ENCODE measurements around the gene LTF. TPM values are rescaled to one million over a fixed set of nuclear protein-coding genes. Genes with fewer than 3 reads are reported as not detected.

The LTF gene
- total and polyA plus RNA-seq, 4 donors: 0.36 to 14.7 (median 1.4) TPM

DNA sequence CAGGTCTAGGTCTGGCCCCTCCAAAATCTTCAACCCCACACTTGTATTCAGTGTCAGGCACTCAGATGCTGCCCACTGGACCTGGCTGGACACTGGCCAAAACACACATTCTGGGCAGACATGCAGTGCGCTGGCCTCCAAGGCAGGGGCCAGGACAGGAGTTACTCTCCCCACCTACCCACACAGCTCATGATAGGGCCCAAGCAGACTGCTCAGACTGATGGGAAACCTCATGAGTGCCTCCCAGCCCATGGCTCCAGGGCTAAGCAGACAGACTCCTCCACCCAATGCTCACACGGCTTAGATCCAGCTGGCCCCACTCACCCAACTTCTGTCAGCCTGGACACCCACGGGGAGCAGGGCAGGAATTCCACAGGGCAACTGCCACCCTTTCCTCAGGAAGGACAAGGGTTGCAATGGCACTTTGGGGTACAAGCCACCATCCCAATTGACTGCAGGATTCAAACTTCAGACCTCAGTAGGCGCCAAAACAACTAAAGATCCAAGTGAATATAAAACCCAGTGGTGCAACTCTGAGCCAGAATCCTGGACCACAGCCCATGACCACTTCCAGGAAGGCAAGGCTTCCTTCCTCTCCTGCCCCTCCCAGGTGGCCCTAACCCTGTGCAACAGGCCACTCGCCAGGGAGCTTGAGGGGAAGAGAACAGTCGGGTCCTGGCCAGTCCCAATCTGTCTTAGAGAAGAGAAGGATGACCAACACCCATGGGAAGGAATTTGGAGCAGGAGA lies 1.4 kb downstream of the LTF start:
- TF ChIP-seq HNF4G (IDR thresholded peaks at IDR 0.05) (no peak), JUND (IDR thresholded peaks at IDR 0.05) (no peak), YY1 (IDR thresholded peaks at IDR 0.05) (no peak), MAX (IDR thresholded peaks at IDR 0.05) (no peak), EGR1 (IDR thresholded peaks at IDR 0.05; ENCODE audit: low read depth in 2 of 2) (no peak), SP1 (IDR thresholded peaks at IDR 0.05) (no peak), RAD21 (IDR thresholded peaks at IDR 0.05) (no peak), GABPA (IDR thresholded peaks at IDR 0.05 in 1 of 2, conservative IDR thresholded peaks at IDR 0.05 in 1 of 2) (no peak), HNF4A (conservative IDR thresholded peaks at IDR 0.05) (no peak)
- TF ChIP-seq, protein P1, sequence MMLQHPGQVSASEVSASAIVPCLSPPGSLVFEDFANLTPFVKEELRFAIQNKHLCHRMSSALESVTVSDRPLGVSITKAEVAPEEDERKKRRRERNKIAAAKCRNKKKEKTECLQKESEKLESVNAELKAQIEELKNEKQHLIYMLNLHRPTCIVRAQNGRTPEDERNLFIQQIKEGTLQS (IDR thresholded peaks at IDR 0.05): no peak
- no peaks in the 10 kb centered on the region for H3K36me3 ChIP-seq (ENCODE audit: control insufficient read depth in 4 of 4, insufficient read depth in 3 of 4, low read depth in 1 of 4, low read length in 3 of 4)
- peak; percentile 28 for DNase-seq (ENCODE audit: low spot score)
- H3K27ac ChIP-seq (ENCODE audit: low read depth in 1 of 2, low read length in 2 of 2): no peak overlapping the region
- H3K9ac ChIP-seq (ENCODE audit: low read depth in 1 of 2, low read length in 2 of 2): no peak overlapping the region
- H3K4me3 ChIP-seq (ENCODE audit: low read depth in 1 of 3, low read length in 3 of 3): no peak overlapping the region
- no peaks in the 10 kb centered on the region for H3K9me3 ChIP-seq (ENCODE audit: control insufficient read depth in 4 of 4, low read length in 3 of 4)
- H3K4me1 ChIP-seq (ENCODE audit: control insufficient read depth in 4 of 4, insufficient read depth in 4 of 4, low read length in 3 of 4): no peaks in the 10 kb centered on the region
- H3K27me3 ChIP-seq (ENCODE audit: control insufficient read depth in 4 of 4, insufficient read depth in 4 of 4, low read length in 3 of 4): peaks cover 0 to 9% (median 0%) of the 10 kb centered on the region in 4 donors
- WGBS: 64% methylated on average over 6 of the region's 6 CpGs

- no peak overlapping the region for H3K27ac ChIP-seq (ENCODE audit: low read depth in 1 of 2, low read length in 2 of 2)
- no peak overlapping the region for H3K9ac ChIP-seq (ENCODE audit: low read depth in 1 of 2, low read length in 2 of 2)
- H3K4me1 ChIP-seq (ENCODE audit: control insufficient read depth in 4 of 4, insufficient read depth in 4 of 4, low read length in 3 of 4): no peaks in the 10 kb centered on the region
- H3K4me3 ChIP-seq (ENCODE audit: low read depth in 1 of 3, low read length in 3 of 3): no peak overlapping the region
- H3K36me3 ChIP-seq (ENCODE audit: control insufficient read depth in 4 of 4, insufficient read depth in 3 of 4, low read depth in 1 of 4, low read length in 3 of 4): no peaks in the 10 kb centered on the region
- H3K27me3 ChIP-seq (ENCODE audit: control insufficient read depth in 4 of 4, insufficient read depth in 4 of 4, low read length in 3 of 4): peaks cover 0 to 9% (median 0%) of the 10 kb centered on the region in 4 donors
- no peak for TF ChIP-seq JUND (IDR thresholded peaks at IDR 0.05)
- TF ChIP-seq YY1 (IDR thresholded peaks at IDR 0.05): no peak
- TF ChIP-seq, protein P1 (IDR thresholded peaks at IDR 0.05): no peak
- WGBS: 66% methylated on average over 3 of the region's 3 CpGs
- peak; percentile 16 for DNase-seq (ENCODE audit: low spot score)
- no peaks in the 10 kb centered on the region for H3K9me3 ChIP-seq (ENCODE audit: control insufficient read depth in 4 of 4, low read length in 3 of 4)
Measured at GRCh38 chr3:46462511-46462910, 2.2 kb downstream of the LTF start.

DNA sequence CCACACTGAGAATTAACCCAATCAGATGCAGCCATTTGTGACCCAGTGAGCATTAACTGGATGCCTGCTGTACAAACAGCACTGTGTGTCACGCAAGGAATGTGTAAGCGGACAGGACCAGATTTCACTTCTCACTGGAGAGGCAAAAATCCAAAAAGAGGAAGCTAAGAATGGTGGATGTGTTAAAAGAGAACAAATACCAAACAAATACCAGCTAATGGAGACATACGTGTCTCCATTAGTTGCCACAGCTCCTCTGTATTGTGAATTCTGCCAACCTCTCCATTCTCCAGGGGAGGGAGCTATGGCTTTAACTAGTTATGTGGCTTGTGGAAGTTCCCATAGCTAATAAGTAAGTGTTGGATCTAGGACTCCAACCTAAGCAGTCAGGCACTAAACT lies 2.6 kb downstream of the LTF start:
- Histone ChIP-seq H3K27me3 (ENCODE audit: control insufficient read depth in 4 of 4, insufficient read depth in 4 of 4, low read length in 3 of 4) (peaks cover 0 to 9% (median 0%) of the 10 kb centered on the region in 4 donors), H3K9me3 (ENCODE audit: control insufficient read depth in 4 of 4, low read length in 3 of 4) (no peaks in the 10 kb centered on the region), H3K9ac (ENCODE audit: low read depth in 1 of 2, low read length in 2 of 2) (no peak overlapping the region), H3K4me3 (ENCODE audit: low read depth in 1 of 3, low read length in 3 of 3) (no peak overlapping the region), H3K4me1 (ENCODE audit: control insufficient read depth in 4 of 4, insufficient read depth in 4 of 4, low read length in 3 of 4) (no peaks in the 10 kb centered on the region), H3K36me3 (ENCODE audit: control insufficient read depth in 4 of 4, insufficient read depth in 3 of 4, low read depth in 1 of 4, low read length in 3 of 4) (no peaks in the 10 kb centered on the region), H3K27ac (ENCODE audit: low read depth in 1 of 2, low read length in 2 of 2) (no peak overlapping the region)
- DNase-seq (ENCODE audit: low spot score): peak; percentile 1
- WGBS: 75% methylated on average over 3 of the region's 3 CpGs
- no peak for TF ChIP-seq YY1 (IDR thresholded peaks at IDR 0.05)
- no peak for TF ChIP-seq NR2F2 (IDR thresholded peaks at IDR 0.05)
- TF ChIP-seq REST (IDR thresholded peaks at IDR 0.05): no peak
- no peak for TF ChIP-seq SP1 (IDR thresholded peaks at IDR 0.05)
- TF ChIP-seq CTCF (IDR thresholded peaks at IDR 0.05; ENCODE audit: low read depth, low read length, missing input control): no peak
- TF ChIP-seq GABPA (IDR thresholded peaks at IDR 0.05 in 1 of 2, conservative IDR thresholded peaks at IDR 0.05 in 1 of 2): no peak
- TF ChIP-seq HNF4A (conservative IDR thresholded peaks at IDR 0.05): no peak
- no peak for TF ChIP-seq EGR1 (IDR thresholded peaks at IDR 0.05; ENCODE audit: low read depth in 2 of 2)
- TF ChIP-seq, protein P2, sequence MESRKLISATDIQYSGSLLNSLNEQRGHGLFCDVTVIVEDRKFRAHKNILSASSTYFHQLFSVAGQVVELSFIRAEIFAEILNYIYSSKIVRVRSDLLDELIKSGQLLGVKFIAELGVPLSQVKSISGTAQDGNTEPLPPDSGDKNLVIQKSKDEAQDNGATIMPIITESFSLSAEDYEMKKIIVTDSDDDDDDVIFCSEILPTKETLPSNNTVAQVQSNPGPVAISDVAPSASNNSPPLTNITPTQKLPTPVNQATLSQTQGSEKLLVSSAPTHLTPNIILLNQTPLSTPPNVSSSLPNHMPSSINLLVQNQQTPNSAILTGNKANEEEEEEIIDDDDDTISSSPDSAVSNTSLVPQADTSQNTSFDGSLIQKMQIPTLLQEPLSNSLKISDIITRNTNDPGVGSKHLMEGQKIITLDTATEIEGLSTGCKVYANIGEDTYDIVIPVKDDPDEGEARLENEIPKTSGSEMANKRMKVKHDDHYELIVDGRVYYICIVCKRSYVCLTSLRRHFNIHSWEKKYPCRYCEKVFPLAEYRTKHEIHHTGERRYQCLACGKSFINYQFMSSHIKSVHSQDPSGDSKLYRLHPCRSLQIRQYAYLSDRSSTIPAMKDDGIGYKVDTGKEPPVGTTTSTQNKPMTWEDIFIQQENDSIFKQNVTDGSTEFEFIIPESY (IDR thresholded peaks at IDR 0.05): no peak
- no peak for TF ChIP-seq TAF1 (conservative IDR thresholded peaks at IDR 0.05)
- TF ChIP-seq JUND (IDR thresholded peaks at IDR 0.05): no peak
- no peak for TF ChIP-seq FOXA1 (IDR thresholded peaks at IDR 0.05)
- TF ChIP-seq HNF4G (IDR thresholded peaks at IDR 0.05): no peak
- no peak for TF ChIP-seq RXRA (IDR thresholded peaks at IDR 0.05)
- TF ChIP-seq MAX (IDR thresholded peaks at IDR 0.05): no peak
- TF ChIP-seq FOXA2 (IDR thresholded peaks at IDR 0.05): no peak
